GM18870 (cell line): ENCODE results near the gene HPCAL1.
"Not testable (repeated sequence)": the region's sequence is repeated elsewhere in the genome, so short reads cannot be mapped to it uniquely, and the experiment has no call there.

Experiments used
- ATAC-seq: cut with Tn5 transposase; IDR thresholded peaks from one replicate; pipeline ENCODE4 v1.9.1; 2021; ENCODE audit warnings: moderate library complexity; ENCODE audit not compliant: unreplicated experiment

Gene HPCAL1

GRCh38 chr2:10302479-10303180 is at the start of gene HPCAL1:
TSS of gene HPCAL1 (plus strand) at chr2:10302904. CDS start at chr2:10419758, 116,854 bp downstream.
- ATAC-seq = peak; percentile 44

- ATAC-seq = no peak
Measured at GRCh38 chr2:10253596-10254372, 48.9 kb upstream of the HPCAL1 start.

GRCh38 chr2:10254373-10255188 is 48.1 kb upstream of the HPCAL1 start:
- ATAC-seq = no peak

- ATAC-seq = no peak
Measured at GRCh38 chr2:10255189-10256030, 47.3 kb upstream of the HPCAL1 start.

- no peak for ATAC-seq
Measured at GRCh38 chr2:10256031-10256514, 46.6 kb upstream of the HPCAL1 start.

DNA sequence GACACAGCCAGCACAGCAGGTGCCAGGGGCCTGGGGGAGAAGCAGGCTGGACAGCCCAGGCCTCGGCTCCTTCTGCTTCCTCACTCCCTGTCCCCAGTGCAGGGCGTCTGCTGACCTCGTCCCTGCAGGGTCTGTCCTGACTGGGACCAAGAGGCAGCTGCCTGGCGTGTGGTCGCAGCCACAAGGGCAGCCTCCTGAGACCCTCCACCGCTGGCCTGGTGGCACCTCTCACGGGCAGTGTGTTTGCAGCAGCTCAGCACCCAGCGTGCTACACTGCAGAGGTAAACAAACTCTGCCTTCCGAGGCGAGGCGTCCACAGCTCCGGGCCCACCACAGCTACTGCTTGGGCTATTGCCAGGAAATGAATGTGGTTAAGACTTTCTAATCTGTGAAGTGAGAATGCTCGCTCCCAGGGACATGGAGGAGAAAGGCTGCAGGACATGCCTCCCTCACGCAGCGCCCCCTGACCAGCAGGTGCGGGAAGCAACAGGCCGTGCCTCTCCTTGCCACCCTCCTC is 46.1 kb upstream of the HPCAL1 start:
- no peak for ATAC-seq

DNA sequence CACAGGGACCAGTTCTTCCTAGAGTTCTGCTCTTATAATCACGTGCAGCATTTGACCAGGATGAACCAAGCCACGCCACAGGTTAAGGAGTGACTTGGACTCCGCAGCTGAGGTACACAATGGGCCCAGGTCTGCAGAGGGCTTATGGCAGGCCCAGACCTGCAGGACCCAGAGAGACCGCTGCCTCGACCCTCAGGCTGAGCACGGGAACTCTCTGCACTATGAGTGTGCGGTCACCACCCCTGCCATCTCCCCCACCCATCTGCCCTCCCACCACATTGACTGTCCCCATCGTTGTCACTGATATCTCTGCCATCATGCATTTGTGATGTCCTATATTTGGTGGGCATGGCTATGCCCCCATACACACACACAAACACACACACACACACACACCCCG is 45.7 kb upstream of the HPCAL1 start:
- ATAC-seq = no peak

GRCh38 chr2:10257500-10258147 is 45.1 kb upstream of the HPCAL1 start:
- no peak for ATAC-seq

DNA sequence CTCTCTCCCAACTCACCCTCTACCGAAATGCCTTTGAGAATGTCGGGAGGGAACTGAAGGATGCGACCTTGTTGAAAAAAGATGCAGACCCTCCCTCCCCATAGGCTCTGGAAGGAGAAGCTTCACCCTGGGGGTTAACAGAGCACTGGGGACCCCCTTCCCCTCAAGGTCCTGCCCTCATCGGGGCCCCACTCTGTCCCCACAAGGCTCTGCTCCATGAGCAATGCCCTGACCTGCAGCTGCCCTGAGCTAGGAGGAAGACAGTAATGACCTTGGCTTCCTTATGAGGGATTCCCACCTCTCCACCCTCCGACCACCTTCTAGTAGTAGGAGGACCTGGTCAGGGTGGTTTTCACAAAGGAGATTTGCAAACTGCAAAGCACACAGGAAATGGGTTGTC is 44.4 kb upstream of the HPCAL1 start:
- no peak for ATAC-seq

DNA sequence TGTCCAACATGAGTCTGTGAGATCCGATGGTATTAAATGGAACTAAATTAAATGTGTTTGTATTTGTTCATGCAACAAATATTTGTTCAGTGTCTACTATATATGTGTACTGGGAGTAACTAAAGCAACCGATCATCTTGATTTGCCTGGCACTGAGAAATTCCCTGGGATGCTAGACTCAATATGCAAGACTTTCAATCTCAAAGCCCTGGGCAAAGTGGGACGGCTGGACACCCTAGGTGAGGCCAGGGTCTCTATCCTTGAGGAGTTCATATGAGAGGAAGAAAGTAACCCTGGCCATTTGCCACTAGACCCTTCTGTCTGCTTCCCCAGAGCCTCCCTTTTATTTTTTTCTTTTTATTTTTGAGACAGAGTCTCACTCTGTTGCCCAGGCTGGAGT is 44.0 kb upstream of the HPCAL1 start:
- ATAC-seq = no peak

DNA sequence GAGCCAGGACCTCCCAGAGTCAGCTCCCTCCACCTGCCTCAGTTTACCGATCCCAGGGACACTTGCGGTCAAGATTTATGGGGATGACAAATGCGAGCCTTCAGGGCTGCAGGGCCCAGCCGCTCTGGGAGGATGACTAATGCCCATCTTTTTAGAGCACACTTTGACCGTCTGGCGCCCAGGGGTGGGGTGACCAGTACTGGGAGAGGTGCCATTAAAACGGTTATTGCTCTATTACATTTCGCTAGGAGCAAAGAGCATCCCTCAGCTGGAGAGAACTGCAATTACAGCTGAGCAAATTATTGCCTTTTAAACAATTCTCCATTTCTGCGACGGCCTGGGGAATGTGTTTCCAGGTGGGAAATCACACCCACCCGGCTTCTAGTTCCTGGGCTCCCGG is 42.6 kb upstream of the HPCAL1 start:
- no peak for ATAC-seq

DNA sequence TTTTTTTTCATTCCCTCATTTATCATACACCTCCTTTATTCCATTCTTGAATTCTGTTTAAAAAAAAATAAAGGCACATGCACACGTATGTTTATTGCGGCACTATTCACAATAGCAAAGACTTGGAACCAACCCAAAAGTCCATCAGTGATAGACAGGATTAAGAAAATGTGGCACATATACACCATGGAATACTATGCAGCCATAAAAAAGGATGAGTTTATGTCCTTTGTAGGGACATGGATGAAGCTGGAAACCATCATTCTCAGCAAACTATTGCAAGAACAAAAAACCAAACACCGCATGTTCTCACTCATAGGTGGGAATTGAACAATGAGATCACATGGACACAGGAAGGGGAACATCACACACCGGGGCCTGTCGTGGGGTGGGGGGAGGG is 39.2 kb upstream of the HPCAL1 start:
- ATAC-seq = not testable (repeated sequence)

DNA sequence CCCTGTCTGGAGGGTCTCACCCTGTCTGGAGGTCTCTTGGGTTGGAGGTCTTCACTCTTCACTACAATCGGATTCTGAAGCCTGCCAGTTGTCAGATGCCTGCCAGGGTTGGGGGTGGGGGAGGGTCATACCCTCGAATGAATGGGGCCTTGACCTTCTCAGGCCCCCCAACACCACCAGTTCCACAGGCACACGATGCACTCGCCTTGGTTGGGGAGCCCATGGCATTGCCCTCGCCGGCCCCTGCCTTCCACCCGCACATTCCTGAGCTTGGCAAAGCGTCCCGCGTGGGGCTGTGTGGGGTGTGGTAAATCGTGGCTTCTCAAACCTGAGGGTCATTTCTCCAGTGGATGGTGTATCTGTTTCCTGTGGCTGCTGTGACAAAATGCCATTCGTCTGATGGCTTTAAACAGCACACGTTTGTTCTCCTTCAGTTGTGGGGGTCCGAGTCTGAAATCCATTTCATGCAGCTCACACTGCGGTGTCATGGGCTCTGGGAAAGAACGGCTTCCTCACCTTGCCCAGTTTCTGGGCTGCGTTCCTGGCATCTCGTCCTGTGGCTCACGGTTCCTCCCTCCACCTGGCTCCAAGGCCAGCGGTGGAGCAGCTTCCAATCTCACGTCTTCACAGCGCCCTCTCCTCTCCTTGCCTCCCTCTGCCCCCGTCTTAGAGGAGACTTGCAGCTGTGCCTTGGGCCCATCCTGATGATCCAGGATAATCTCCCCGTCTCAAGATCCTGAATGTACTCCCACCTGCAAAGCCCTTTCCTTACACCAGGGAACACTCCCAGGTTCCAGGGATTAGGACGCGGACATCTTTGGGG is 38.0 kb upstream of the HPCAL1 start:
- no peak for ATAC-seq

- no peak for ATAC-seq
Measured at GRCh38 chr2:10265329-10266132, 37.2 kb upstream of the HPCAL1 start.

- no peak for ATAC-seq
Measured at GRCh38 chr2:10266133-10266620, 36.5 kb upstream of the HPCAL1 start.

- no peak for ATAC-seq
Measured at GRCh38 chr2:10267036-10267435, 35.7 kb upstream of the HPCAL1 start.

GRCh38 chr2:10267551-10268465 is 34.9 kb upstream of the HPCAL1 start:
- no peak for ATAC-seq
